Fibroblast of lung (primary cell): ENCODE data around the gene CLMN.

ENCODE experiments used
- EZH2 ChIP-seq: IDR thresholded peaks from 2 replicates; pipeline ENCODE4 v1.5.1; 2012; ENCODE audit warnings: low read length, control low read depth, mild to moderate bottlenecking; ENCODE audit errors: missing control alignments
- TF ChIP-seq, protein P1 (sequence below), 2 donors: IDR thresholded peaks in 1 of 2; conservative IDR thresholded peaks in 1 of 2; 1 replicate in 1 of 2; 2 replicates in 1 of 2; pipeline ENCODE4 v1.5.1; 2011 to 2012; ENCODE audit warnings: low read length in 2 of 2, control low read depth in 1 of 2, inconsistent platforms in 1 of 2, low read depth in 1 of 2, mild to moderate bottlenecking in 1 of 2

DNA sequence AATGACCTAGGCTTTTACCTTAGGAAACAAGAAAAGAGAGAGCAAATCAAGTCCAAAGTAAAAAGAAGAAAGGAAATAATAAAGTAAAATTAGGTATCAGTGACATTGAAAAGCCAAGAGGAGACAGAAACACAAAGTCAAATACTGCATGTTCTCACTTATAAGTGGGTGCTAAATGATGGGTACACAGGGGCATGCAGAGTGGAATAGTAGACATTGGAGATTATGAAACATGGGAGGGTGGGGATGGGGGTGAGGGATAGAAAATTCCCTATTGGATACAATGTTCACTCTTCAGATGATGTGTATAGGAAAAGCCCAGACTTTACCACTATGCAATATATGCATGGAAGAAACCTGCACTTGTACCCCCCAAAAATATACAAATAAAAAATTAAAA, 35.1 kb upstream of the CLMN start:
- TF ChIP-seq, protein P1, sequence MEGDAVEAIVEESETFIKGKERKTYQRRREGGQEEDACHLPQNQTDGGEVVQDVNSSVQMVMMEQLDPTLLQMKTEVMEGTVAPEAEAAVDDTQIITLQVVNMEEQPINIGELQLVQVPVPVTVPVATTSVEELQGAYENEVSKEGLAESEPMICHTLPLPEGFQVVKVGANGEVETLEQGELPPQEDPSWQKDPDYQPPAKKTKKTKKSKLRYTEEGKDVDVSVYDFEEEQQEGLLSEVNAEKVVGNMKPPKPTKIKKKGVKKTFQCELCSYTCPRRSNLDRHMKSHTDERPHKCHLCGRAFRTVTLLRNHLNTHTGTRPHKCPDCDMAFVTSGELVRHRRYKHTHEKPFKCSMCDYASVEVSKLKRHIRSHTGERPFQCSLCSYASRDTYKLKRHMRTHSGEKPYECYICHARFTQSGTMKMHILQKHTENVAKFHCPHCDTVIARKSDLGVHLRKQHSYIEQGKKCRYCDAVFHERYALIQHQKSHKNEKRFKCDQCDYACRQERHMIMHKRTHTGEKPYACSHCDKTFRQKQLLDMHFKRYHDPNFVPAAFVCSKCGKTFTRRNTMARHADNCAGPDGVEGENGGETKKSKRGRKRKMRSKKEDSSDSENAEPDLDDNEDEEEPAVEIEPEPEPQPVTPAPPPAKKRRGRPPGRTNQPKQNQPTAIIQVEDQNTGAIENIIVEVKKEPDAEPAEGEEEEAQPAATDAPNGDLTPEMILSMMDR (conservative IDR thresholded peaks at IDR 0.05 in 1 of 2, IDR thresholded peaks at IDR 0.05 in 1 of 2; ENCODE audit: low read depth in 1 of 2, low read length in 2 of 2) = no peak
- TF ChIP-seq EZH2 = no peak
